Sigmoid colon (tissue), 7 donors: Measurements from ENCODE around the gene PTBP2. TPM values are rescaled to one million over a fixed set of nuclear protein-coding genes. Genes with fewer than 3 reads are reported as not detected.

Experiments
- DNase-seq: peaks from one replicate; pipeline ENCODE4 v3.0.0-alpha.2; 2019
- H3K27ac ChIP-seq, 4 donors: fragments of 200-600 bp; sonication (generic); one replicate each; pipeline ENCODE4 v1.5.1; 2016 to 2019; ENCODE audit warnings: mild to moderate bottlenecking in 1 of 4
- H3K27me3 ChIP-seq, 3 donors: fragments of 200-600 bp; sonication (generic); one replicate each; pipeline ENCODE4 v1.5.1; 2019; ENCODE audit warnings: mild to moderate bottlenecking in 1 of 3
- H3K36me3 ChIP-seq, 4 donors: fragments of 200-600 bp; sonication (generic); one replicate each; pipeline ENCODE4 v1.5.1; 2016 to 2019
- H3K4me1 ChIP-seq, 4 donors: fragments of 200-600 bp; sonication (generic); one replicate each; pipeline ENCODE4 v1.5.1; 2017 to 2019
- H3K4me3 ChIP-seq, 4 donors: fragments of 200-600 bp; sonication (generic); one replicate each; pipeline ENCODE4 v1.5.1; 2017 to 2019; ENCODE audit warnings: mild to moderate bottlenecking in 2 of 4, moderate library complexity in 1 of 4
- H3K9me3 ChIP-seq, 4 donors: fragments of 200-600 bp in 3 of 4; sonication (generic) in 3 of 4; one replicate each; pipeline versions ENCODE4 v1.5.1 to v1.6.1; 2013 to 2019
- EP300 ChIP-seq, 4 donors: sonication (generic); formaldehyde crosslinking; IDR thresholded peaks; one replicate each; pipeline ENCODE4 v1.6.1; 2017; ENCODE audit warnings: antibody characterized with exemption in 4 of 4
- POLR2A ChIP-seq, 2 donors: fragments of 450-650 bp; IDR thresholded peaks; one replicate each; pipeline ENCODE4 v1.6.1; 2016; ENCODE audit warnings: antibody characterized with exemption in 2 of 2, mild to moderate bottlenecking in 2 of 2, moderate library complexity in 2 of 2
- POLR2AphosphoS5 ChIP-seq, 4 donors: sonication (generic); formaldehyde crosslinking; IDR thresholded peaks; one replicate each; pipeline ENCODE4 v1.6.1; 2017; ENCODE audit warnings: antibody characterized with exemption in 4 of 4
- WGBS, 2 donors: extraction: QIAGEN DNeasy Blood & Tissue Kit; methylation state at CpG; one replicate each; pipeline ENCODE4 v1.1.7; 2013; 5-methylcytosine and 5-hydroxymethylcytosine counted together
- intact Hi-C: fragments of 100-400 bp; cut with DNase I; formaldehyde crosslinking; loops from one replicate; pipeline ENCODE4 v1.15.1; 2023
- polyA plus RNA-seq, 3 donors: library from polyadenylated mRNA; stranded (reverse); fragments of 200-250 nt; gene quantifications; one replicate each; pipeline ENCODE4 v1.2.3, GENCODE V29; 2013
- total RNA-seq, 4 donors: library from RNA; depleted of rRNA; stranded (reverse); fragments of >200 nt; gene quantifications; one replicate each; pipeline ENCODE4 v1.1.0, GENCODE V29; 2016
- TF ChIP-seq, protein P1 (sequence below), 4 experiments: fragments of 450-650 bp in 3 of 4; fragments of 200-600 bp in 1 of 4; IDR thresholded peaks; one replicate each; pipeline ENCODE4 v1.5.1; 2016 to 2019; ENCODE audit warnings: antibody characterized with exemption in 4 of 4, mild to moderate bottlenecking in 3 of 4, moderate library complexity in 2 of 4
- donor health status: healthy with polysubstance abuse.
- donor health status: Bipolar disorder and iron deficiency.
- donor health status: healthy.

Gene PTBP2
- total and polyA plus RNA-seq, 7 donors: 3.0 to 201 (median 136) TPM

DNA sequence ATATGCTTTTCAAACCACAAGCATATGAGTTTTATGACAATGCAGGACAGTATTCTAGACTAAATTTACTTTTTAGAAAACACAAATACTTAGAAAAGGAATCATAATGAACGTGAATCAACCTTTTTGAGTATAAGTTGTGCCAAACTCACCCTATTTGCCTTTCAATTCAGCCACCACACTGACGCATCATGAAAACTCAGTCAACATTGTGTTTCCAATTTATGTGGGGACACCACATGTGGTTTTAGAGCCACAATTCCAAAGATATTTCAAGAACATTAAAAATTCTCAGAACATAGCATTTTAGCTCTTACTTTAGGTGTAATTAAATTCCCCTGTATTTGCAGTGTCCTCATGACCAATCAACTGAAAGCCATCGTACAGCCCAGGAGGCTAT is 118.8 kb downstream of the PTBP2 start:
- TF ChIP-seq POLR2AphosphoS5 (IDR thresholded peaks at IDR 0.05) (no peak), POLR2A (IDR thresholded peaks at IDR 0.05) (no peak), EP300 (IDR thresholded peaks at IDR 0.05) (no peak)
- TF ChIP-seq, protein P1, sequence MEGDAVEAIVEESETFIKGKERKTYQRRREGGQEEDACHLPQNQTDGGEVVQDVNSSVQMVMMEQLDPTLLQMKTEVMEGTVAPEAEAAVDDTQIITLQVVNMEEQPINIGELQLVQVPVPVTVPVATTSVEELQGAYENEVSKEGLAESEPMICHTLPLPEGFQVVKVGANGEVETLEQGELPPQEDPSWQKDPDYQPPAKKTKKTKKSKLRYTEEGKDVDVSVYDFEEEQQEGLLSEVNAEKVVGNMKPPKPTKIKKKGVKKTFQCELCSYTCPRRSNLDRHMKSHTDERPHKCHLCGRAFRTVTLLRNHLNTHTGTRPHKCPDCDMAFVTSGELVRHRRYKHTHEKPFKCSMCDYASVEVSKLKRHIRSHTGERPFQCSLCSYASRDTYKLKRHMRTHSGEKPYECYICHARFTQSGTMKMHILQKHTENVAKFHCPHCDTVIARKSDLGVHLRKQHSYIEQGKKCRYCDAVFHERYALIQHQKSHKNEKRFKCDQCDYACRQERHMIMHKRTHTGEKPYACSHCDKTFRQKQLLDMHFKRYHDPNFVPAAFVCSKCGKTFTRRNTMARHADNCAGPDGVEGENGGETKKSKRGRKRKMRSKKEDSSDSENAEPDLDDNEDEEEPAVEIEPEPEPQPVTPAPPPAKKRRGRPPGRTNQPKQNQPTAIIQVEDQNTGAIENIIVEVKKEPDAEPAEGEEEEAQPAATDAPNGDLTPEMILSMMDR (IDR thresholded peaks at IDR 0.05): no peak
- Histone ChIP-seq H3K4me1 (peaks cover 0 to 18% (median 11%) of the 10 kb centered on the region in 4 donors), H3K27me3 (no peaks in the 10 kb centered on the region), H3K36me3 (no peaks in the 10 kb centered on the region), H3K4me3 (no peak overlapping the region), H3K9me3 (no peaks in the 10 kb centered on the region), H3K27ac (no peak overlapping the region)
- DNase-seq: no peak
- 86 to 90% methylated on average over 3 of the region's 3 CpGs for WGBS, 2 donors
- intact Hi-C loops: loop anchor here (10.0 kb wide), 1 partner anchor 606 kb away; no protein-coding TSS in a partner anchor

DNA sequence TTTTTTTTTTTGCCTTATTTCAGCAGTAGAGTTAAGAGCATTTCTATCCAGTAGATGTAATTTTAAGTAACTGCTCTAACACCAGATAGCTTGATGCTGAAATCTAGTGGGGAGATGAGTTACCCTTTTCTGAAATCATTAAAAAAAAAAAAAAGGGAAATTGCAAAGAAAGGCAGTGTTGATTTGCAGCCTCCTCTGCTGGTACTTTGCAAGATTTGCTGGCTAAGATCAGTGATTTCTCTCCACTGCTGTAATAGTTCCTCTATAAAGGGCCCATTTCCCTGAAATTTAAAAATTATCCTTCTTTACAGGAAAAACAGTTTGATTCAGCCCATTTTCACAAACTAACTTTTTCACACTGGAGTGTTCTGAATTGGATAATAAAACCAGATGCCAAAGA is 120.6 kb downstream of the PTBP2 start:
- H3K27me3 ChIP-seq: no peaks in the 10 kb centered on the region
- intact Hi-C loops: loop anchor here (10.0 kb wide), 1 partner anchor 607 kb away; no protein-coding TSS in a partner anchor
- no peak overlapping the region for H3K4me3 ChIP-seq
- H3K36me3 ChIP-seq: no peaks in the 10 kb centered on the region
- no peak for TF ChIP-seq POLR2A (IDR thresholded peaks at IDR 0.05)
- no peak for TF ChIP-seq POLR2AphosphoS5 (IDR thresholded peaks at IDR 0.05)
- TF ChIP-seq, protein P1 (IDR thresholded peaks at IDR 0.05): no peak
- no peak for TF ChIP-seq EP300 (IDR thresholded peaks at IDR 0.05)
- no peak overlapping the region for H3K27ac ChIP-seq
- no peaks in the 10 kb centered on the region for H3K9me3 ChIP-seq
- peaks cover 0 to 10% (median 6%) of the 10 kb centered on the region in 4 donors for H3K4me1 ChIP-seq
- DNase-seq: no peak

DNA sequence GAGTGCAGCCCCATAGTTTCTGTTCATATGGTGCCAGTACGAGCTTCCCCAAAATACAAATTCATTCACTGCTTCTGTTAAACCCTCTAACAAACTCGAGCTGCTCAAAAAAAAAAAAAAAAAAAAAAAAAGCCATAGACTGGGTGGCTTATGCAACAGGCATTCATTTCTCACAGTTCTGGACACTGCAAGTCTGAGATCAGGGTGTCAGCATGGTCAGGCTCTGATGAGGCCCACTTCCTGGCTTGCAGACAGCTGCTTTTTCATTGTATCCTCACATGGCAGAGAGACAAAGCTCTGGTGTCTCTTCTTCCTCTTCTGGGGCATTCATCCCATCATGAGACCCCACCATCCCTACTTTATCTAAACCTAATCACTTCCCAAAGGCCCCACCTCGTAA is 121.6 kb downstream of the PTBP2 start:
- 76 to 78% methylated on average over 3 of the region's 3 CpGs for WGBS, 2 donors
- Histone ChIP-seq H3K4me3 (no peak overlapping the region), H3K27ac (no peak overlapping the region), H3K36me3 (no peaks in the 10 kb centered on the region), H3K9me3 (no peaks in the 10 kb centered on the region), H3K4me1 (peaks cover 0 to under 1% (median 0%) of the 10 kb centered on the region in 4 donors), H3K27me3 (no peaks in the 10 kb centered on the region)
- DNase-seq: no peak
- intact Hi-C loops: loop anchor here (10.0 kb wide), 1 partner anchor 608 kb away; no protein-coding TSS in a partner anchor
- TF ChIP-seq EP300 (IDR thresholded peaks at IDR 0.05) (no peak), POLR2A (IDR thresholded peaks at IDR 0.05) (no peak), POLR2AphosphoS5 (IDR thresholded peaks at IDR 0.05) (no peak)
- TF ChIP-seq, protein P1 (IDR thresholded peaks at IDR 0.05): no peak

DNA sequence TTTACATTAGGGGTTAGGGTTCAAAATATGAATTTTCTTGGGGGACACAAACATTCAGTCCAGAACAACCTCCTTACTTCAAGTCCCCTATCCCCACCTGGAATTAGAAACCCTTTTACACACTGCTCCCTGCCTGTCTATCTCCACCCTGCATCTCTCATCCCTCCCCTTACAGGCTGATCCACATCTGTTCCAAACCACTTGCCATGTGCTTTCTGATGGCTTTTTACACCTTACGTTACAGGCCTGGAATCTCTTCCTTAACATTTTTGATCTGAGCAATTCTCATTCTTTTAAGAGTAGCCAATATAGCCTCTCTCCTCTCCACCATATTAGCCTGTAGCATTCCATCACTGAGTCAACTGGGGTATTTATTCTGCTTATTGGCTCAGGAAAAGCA is 122.0 kb downstream of the PTBP2 start:
- Histone ChIP-seq H3K27me3 (no peaks in the 10 kb centered on the region), H3K36me3 (no peaks in the 10 kb centered on the region), H3K27ac (no peak overlapping the region), H3K9me3 (no peaks in the 10 kb centered on the region), H3K4me1 (no peaks in the 10 kb centered on the region), H3K4me3 (no peak overlapping the region)
- 96 to 97% methylated on average over 1 of the region's 1 CpG for WGBS, 2 donors
- no peak for TF ChIP-seq POLR2A (IDR thresholded peaks at IDR 0.05)
- TF ChIP-seq, protein P1 (IDR thresholded peaks at IDR 0.05): no peak
- TF ChIP-seq EP300 (IDR thresholded peaks at IDR 0.05): no peak
- intact Hi-C loops: loop anchor here (10.0 kb wide), 1 partner anchor 609 kb away; no protein-coding TSS in a partner anchor
- DNase-seq: no peak

DNA sequence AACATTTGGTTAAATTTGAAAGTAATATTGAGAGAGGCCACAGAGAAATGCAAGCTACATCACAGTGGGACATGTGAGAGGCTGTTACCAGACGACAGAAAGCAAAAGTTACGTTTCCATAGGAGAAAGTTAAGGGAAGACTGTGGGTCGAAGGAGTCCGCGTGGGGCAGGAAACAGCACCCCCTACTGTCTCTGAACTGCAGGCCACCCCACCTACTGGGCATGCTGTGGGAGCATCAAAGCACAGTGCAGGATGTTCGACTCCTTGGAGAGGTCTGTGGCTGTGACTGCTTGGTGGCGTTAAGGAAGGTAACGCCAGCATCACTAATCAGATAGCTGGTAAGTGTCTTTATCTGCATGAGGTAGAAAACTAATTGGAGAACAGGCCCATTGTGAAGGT is 123.9 kb downstream of the PTBP2 start:
- DNase-seq: no peak
- intact Hi-C loops: loop anchor here (10.0 kb wide), 1 partner anchor 611 kb away; no protein-coding TSS in a partner anchor
- H3K36me3 ChIP-seq: no peaks in the 10 kb centered on the region
- H3K27ac ChIP-seq: no peak overlapping the region
- H3K4me1 ChIP-seq: no peaks in the 10 kb centered on the region
- TF ChIP-seq, protein P1 (IDR thresholded peaks at IDR 0.05): peak in 1 of 4 experiments; percentile 28
- no peak for TF ChIP-seq POLR2AphosphoS5 (IDR thresholded peaks at IDR 0.05)
- 54 to 55% methylated on average over 8 of the region's 8 CpGs for WGBS, 2 donors
- no peaks in the 10 kb centered on the region for H3K9me3 ChIP-seq
- H3K27me3 ChIP-seq: no peaks in the 10 kb centered on the region
- no peak overlapping the region for H3K4me3 ChIP-seq
